B cell (primary cell): ENCODE results near the gene UBE2J2. TPM values are rescaled to one million over a fixed set of nuclear protein-coding genes. Genes with fewer than 3 reads are reported as not detected.

ENCODE experiments used
- ATAC-seq: fragments of 200-7000 bp; cut with Tn5 transposase; one replicate; pipeline ENCODE4 v1.10.0; 2021; ENCODE audit warnings: low read depth, mild to moderate bottlenecking, moderate number of reproducible peaks, moderate library complexity
- CTCF ChIA-PET: fragments of 350-600 bp; sonication (Branson Sonifier 250); formaldehyde crosslinking; loops from one replicate; lab custom pipeline; 2021; ENCODE audit warnings: antibody characterized with exemption, inconsistent platforms; lab: Charles Lee
- POLR2A ChIA-PET: fragments of 350-600 bp; sonication (Branson Sonifier 250); formaldehyde crosslinking; loops from one replicate; lab custom pipeline; 2021; ENCODE audit warnings: antibody characterized with exemption; lab: Charles Lee
- DNase-seq: peaks from one replicate; pipeline ENCODE4 v3.0.0; 2013
- H2AFZ ChIP-seq: 2 replicates; pipeline ENCODE4 v1.6.1; 2012; ENCODE audit warnings: mild to moderate bottlenecking, low read depth, low read length; ENCODE audit not compliant: insufficient read depth, poor library complexity, severe bottlenecking
- H3K27ac ChIP-seq, 2 donors: 1 replicate in 1 of 2; 2 replicates in 1 of 2; pipeline ENCODE4 v1.5.1; 2012 to 2013; ENCODE audit warnings: low read length in 2 of 2, mild to moderate bottlenecking in 2 of 2, moderate library complexity in 1 of 2
- H3K27me3 ChIP-seq, 4 experiments: fragments of 200-600 bp in 1 of 4; sonication (generic) in 1 of 4; replicated peaks in 1 of 4; 1 replicate in 2 of 4; 2 replicates in 2 of 4; pipeline versions ENCODE4 v1.6.1 to v1.7.0; 2013 to 2016; ENCODE audit warnings: low read length in 3 of 4, mild to moderate bottlenecking in 2 of 4, mixed read lengths in 1 of 4, moderate library complexity in 1 of 4; ENCODE audit not compliant: insufficient read depth in 4 of 4, control insufficient read depth in 3 of 4; ENCODE audit errors: control extremely low read depth in 1 of 4
- H3K36me3 ChIP-seq, 2 experiments: replicated peaks in 1 of 2; 1 replicate in 1 of 2; 2 replicates in 1 of 2; pipeline versions ENCODE4 v1.6.1 to v1.7.1; 2013; ENCODE audit warnings: low read length in 1 of 2; ENCODE audit not compliant: insufficient read depth in 2 of 2, control insufficient read depth in 1 of 2; ENCODE audit errors: control extremely low read depth in 1 of 2, extremely low read depth in 1 of 2
- H3K4me1 ChIP-seq, 2 donors: fragments of 200-600 bp in 1 of 2; sonication (generic) in 1 of 2; 1 replicate in 1 of 2; 2 replicates in 1 of 2; pipeline versions ENCODE4 v1.5.1 to v1.6.1; 2013 to 2017; ENCODE audit warnings: low read length in 2 of 2; ENCODE audit not compliant: control insufficient read depth in 2 of 2, insufficient read depth in 2 of 2
- H3K4me2 ChIP-seq: replicated peaks from 2 replicates; pipeline ENCODE3; 2012; ENCODE audit warnings: mild to moderate bottlenecking, low read depth, low read length; ENCODE audit not compliant: poor library complexity, severe bottlenecking
- H3K4me3 ChIP-seq, 5 experiments: fragments of 200-600 bp in 1 of 5; sonication (generic) in 1 of 5; 1 replicate in 3 of 5; 2 replicates in 2 of 5; pipeline versions ENCODE4 v1.5.1 to v1.7.0; 2011 to 2016; ENCODE audit warnings: low read length in 4 of 5, mild to moderate bottlenecking in 4 of 5, low read depth in 2 of 5, control low read depth in 1 of 5, moderate library complexity in 1 of 5; ENCODE audit not compliant: insufficient read depth in 1 of 5; ENCODE audit errors: control extremely low read depth in 1 of 5, extremely low read depth in 1 of 5
- H3K79me2 ChIP-seq: fragments of 200-600 bp; sonication (generic); one replicate; pipeline ENCODE4 v1.6.0; 2016; ENCODE audit warnings: low read length; ENCODE audit not compliant: control insufficient read depth, insufficient read depth
- H3K9ac ChIP-seq: fragments of 200-600 bp; sonication (generic); 2 replicates; pipeline ENCODE4 v1.6.1; 2017; ENCODE audit warnings: mild to moderate bottlenecking, low read length, moderate library complexity
- H3K9me3 ChIP-seq, 3 donors: one replicate each; pipeline versions ENCODE4 v1.6.1 to v1.7.1; 2013; ENCODE audit warnings: low read length in 2 of 3; ENCODE audit not compliant: control insufficient read depth in 2 of 3, insufficient read depth in 1 of 3; ENCODE audit errors: control extremely low read depth in 1 of 3
- H4K20me1 ChIP-seq: 2 replicates; pipeline ENCODE4 v1.6.0; 2012; ENCODE audit warnings: mild to moderate bottlenecking, low read length; ENCODE audit not compliant: insufficient read depth, control insufficient read depth, poor library complexity, severe bottlenecking
- H3K27ac Mint-ChIP-seq: one replicate; pipeline ENCODE4 v1.8.0; 2021; ENCODE audit warnings: mixed read lengths
- H3K27me3 Mint-ChIP-seq: one replicate; pipeline ENCODE4 v1.8.0; 2021; ENCODE audit warnings: mixed read lengths
- H3K4me1 Mint-ChIP-seq: one replicate; pipeline ENCODE4 v1.8.0; 2021; ENCODE audit warnings: mixed read lengths
- H3K4me3 Mint-ChIP-seq: one replicate; pipeline ENCODE4 v1.8.0; 2021; ENCODE audit warnings: mixed read lengths
- H3K9me3 Mint-ChIP-seq: one replicate; pipeline ENCODE4 v1.8.0; 2022; ENCODE audit warnings: mixed read lengths; ENCODE audit not compliant: insufficient read depth
- EZH2 ChIP-seq: IDR thresholded peaks from 2 replicates; pipeline ENCODE4 v1.6.1; 2012; ENCODE audit warnings: borderline replicate concordance, low read depth, mild to moderate bottlenecking, moderate library complexity, low read length; ENCODE audit not compliant: insufficient read depth, poor library complexity, severe bottlenecking
- WGBS: methylation state at CpG from one replicate; pipeline ENCODE4 v1.1.5; 2013; ENCODE audit warnings: missing lambda C conversion rate; ENCODE audit not compliant: insufficient coverage; 5-methylcytosine and 5-hydroxymethylcytosine counted together
- intact Hi-C: fragments of 100-400 bp; cut with micrococcal nuclease; formaldehyde crosslinking; loops from one replicate; pipeline ENCODE4 v1.10.0; 2022
- polyA plus RNA-seq: library from polyadenylated mRNA; depleted of rRNA; stranded (reverse); fragments of >200 nt; gene quantifications from 2 replicates; pipeline ENCODE4 v1.2.3, GENCODE V29; 2012
- total RNA-seq, 2 donors: library from RNA; stranded (reverse); fragments of 120-200 nt in 1 of 2; gene quantifications; 1 replicate in 1 of 2; 2 replicates in 1 of 2; pipeline versions ENCODE4 v1.2.3 to v1.2.4, GENCODE V29; 2013 to 2022
- TF ChIP-seq, protein P1 (sequence below): fragments of 200-600 bp; IDR thresholded peaks from one replicate; pipeline ENCODE4 v1.8.0; 2022; ENCODE audit warnings: antibody characterized with exemption, mild to moderate bottlenecking

The UBE2J2 gene
- total and polyA plus RNA-seq, 2 donors (not counting 1 experiment from before 2014, with no cell fraction given) = 40.1 to 115 TPM

DNA sequence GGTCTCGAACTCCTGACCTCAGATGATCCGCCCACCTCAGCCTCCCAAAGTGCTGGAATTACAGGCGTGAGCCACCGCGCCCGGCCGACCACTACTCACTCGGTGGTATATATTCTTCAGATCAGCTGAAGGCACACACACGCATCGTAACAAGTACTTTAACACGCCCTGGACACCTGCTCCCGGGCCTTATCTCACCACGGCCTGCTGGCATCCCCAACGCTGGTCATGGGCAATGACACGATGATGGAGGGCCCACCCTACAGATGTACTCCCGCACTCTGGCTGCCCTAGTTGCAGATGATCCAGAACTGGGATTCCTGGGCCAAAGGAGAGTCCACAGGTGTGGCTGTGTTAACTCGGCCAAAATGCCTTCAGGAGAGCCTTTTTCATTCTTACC is 11.6 kb downstream of the UBE2J2 start:
- H3K27me3 Mint-ChIP-seq = no peaks in the 10 kb centered on the region
- H3K9me3 Mint-ChIP-seq = no peaks in the 10 kb centered on the region
- POLR2A ChIA-PET = interaction anchor here (1.1 to 1.2 kb wide), 2 partner anchors 11 kb away, joined by 4 to 8 read pairs; no protein-coding TSS in a partner anchor
- 97% methylated on average over 17 of the region's 17 CpGs for WGBS
- intact Hi-C loops = no loop called here
- Histone ChIP-seq H3K27me3 (no peaks in the 10 kb centered on the region), H2AFZ (no peak overlapping the region), H3K4me3 (no peak overlapping the region), H3K79me2 (peaks cover 55% of the 10 kb centered on the region), H3K27ac (no peak overlapping the region), H3K36me3 (peaks cover 0 to 53% of the 10 kb centered on the region in 2 experiments), H3K9ac (no peak overlapping the region), H3K4me1 (peaks cover 0 to 4% of the 10 kb centered on the region in 2 donors), H3K9me3 (no peaks in the 10 kb centered on the region), H4K20me1 (peaks cover 80% of the 10 kb centered on the region), H3K4me2 (no peak overlapping the region)
- CTCF ChIA-PET = interaction anchor here (0.7 to 4.5 kb wide), 2 partner anchors 140 to 155 kb away, joined by 3 to 26 read pairs; no protein-coding TSS in a partner anchor
- DNase-seq (no peak), ATAC-seq (no peak)
- H3K4me1 Mint-ChIP-seq = peaks cover 16% of the 10 kb centered on the region
- H3K27ac Mint-ChIP-seq = no peak overlapping the region
- TF ChIP-seq, protein P1, sequence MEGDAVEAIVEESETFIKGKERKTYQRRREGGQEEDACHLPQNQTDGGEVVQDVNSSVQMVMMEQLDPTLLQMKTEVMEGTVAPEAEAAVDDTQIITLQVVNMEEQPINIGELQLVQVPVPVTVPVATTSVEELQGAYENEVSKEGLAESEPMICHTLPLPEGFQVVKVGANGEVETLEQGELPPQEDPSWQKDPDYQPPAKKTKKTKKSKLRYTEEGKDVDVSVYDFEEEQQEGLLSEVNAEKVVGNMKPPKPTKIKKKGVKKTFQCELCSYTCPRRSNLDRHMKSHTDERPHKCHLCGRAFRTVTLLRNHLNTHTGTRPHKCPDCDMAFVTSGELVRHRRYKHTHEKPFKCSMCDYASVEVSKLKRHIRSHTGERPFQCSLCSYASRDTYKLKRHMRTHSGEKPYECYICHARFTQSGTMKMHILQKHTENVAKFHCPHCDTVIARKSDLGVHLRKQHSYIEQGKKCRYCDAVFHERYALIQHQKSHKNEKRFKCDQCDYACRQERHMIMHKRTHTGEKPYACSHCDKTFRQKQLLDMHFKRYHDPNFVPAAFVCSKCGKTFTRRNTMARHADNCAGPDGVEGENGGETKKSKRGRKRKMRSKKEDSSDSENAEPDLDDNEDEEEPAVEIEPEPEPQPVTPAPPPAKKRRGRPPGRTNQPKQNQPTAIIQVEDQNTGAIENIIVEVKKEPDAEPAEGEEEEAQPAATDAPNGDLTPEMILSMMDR = no peak
- no peak for TF ChIP-seq EZH2
- no peak overlapping the region for H3K4me3 Mint-ChIP-seq

DNA sequence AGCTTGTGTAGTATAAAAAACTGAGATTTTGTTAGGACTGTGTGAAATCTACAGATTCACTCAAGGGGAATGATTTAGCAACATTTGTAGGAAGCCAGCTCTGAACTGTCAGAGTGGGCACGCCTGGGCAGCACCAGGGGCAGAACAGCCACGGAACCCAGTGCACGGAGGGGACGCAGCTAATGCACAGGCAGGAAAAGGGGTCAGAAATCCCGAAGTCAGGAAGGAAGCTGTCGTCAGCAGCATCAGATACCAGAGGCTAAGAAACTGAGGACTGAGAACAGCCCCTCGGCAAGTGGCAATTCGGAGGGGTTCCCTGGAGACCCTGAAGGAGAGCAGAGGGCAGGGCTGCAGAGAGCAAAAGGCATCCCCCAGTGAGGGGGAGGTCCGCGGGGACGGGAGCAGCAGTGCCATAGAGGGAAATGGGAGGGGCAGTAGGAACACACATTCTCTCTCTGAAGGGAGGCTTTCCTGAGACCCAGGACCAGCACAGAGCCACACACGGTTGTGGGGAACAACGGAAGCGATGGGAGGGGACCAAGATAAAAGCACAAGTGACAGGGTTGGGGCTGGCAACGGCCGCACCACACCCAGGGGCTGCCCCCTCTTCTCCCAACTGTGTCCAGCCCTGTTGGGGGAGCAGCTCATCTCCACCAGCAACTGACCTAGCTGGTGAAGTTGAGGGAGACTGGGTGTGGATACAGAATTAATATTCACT is 12.7 kb downstream of the UBE2J2 start:
- Histone ChIP-seq H3K27ac (no peak overlapping the region), H2AFZ (no peak overlapping the region), H3K4me3 (no peak overlapping the region), H3K36me3 (peaks cover 0 to 60% of the 10 kb centered on the region in 2 experiments), H3K27me3 (no peaks in the 10 kb centered on the region), H3K9ac (no peak overlapping the region), H3K4me1 (peaks cover 0 to 4% of the 10 kb centered on the region in 2 donors), H4K20me1 (peaks cover 77% of the 10 kb centered on the region), H3K9me3 (no peaks in the 10 kb centered on the region), H3K79me2 (peaks cover 54% of the 10 kb centered on the region), H3K4me2 (no peak overlapping the region)
- ATAC-seq (no peak), DNase-seq (no peak)
- TF ChIP-seq, protein P1 = no peak
- no peak for TF ChIP-seq EZH2
- WGBS = 74% methylated on average over 16 of the region's 16 CpGs
- intact Hi-C loops = no loop called here
- Mint-ChIP-seq H3K4me3 (no peak overlapping the region), H3K27me3 (no peaks in the 10 kb centered on the region), H3K4me1 (peaks cover 16% of the 10 kb centered on the region), H3K9me3 (no peaks in the 10 kb centered on the region), H3K27ac (no peak overlapping the region)
- POLR2A ChIA-PET = interaction anchor here (1.1 to 1.2 kb wide), 2 partner anchors 10 to 12 kb away, joined by 4 to 8 read pairs; no protein-coding TSS in a partner anchor
- CTCF ChIA-PET = interaction anchor here (0.7 to 4.5 kb wide), 3 partner anchors 139 to 228 kb away, joined by 3 to 26 read pairs (median 3); no protein-coding TSS in a partner anchor
